SHP77 treated with DMSO at 0.1 percent for 48 hours (cell line): Measurements from ENCODE around the gene GLT6D1.

Experiments used
- DNase-seq: peaks from one replicate; lab custom pipeline; 2025; lab: John Stamatoyannopoulos, UW

Gene GLT6D1

DNA sequence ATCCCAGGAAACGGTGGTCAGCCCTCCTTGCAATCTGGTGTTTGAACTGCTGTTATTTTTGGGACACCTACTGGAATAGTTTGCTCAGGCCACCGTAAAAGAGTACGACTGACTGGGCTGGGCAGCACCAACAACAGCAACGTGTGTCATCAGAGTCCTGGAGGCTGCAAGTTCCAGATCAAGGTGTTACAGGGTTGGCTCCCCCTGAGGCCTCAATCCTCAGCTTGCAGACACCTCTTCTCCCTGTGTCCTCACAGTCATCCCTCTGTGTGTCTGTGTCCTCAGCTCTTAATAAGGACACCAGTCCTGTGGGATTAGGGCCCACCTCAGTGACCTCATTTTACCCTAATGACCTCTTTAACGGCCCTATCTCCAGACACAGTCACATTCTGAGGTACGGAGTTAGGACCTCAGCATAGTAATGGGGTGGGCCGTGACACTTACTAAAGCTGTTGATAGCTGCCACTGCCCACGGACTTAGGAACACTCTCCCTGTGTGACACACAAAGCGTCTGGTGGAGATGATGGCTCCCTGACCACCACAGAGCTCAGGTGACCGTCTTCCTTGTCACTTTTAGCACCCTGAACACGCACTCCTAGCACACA lies 16.8 kb downstream of the GLT6D1 start:
- no peak for DNase-seq

DNA sequence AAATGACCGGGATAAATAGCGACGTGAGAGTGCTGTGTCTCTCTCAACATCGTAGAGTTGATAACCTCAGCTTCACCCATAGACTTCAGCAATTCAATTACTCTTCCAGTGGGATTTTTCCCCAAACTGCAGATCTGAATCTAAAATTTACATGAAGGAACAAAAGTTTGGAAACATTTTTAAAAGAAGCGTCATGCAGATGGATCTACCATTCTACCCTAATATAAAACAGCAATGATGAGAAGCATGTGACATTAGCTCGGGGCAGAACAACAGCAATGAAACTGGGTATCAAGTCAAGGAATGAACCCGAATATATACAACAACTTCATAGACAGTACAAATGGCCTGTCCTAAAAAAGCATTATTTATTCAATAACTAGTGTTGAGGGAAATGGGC lies 18.8 kb downstream of the GLT6D1 start:
- no peak for DNase-seq

DNA sequence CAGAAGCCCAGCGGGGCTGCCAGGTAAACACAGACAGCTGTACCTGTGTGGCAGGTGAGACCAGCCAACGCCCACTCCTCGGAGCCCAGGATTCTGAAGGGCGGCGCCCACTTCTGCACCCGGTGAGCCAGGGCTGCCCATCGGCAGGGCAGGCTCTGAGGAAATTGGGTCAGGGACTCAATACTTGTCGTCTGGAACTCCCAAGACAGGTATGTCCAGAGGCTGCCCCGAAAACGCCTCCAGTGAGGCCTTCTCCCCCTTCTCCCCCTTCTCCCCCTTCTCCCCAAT lies 19.8 kb downstream of the GLT6D1 start:
- DNase-seq, result no peak

DNA sequence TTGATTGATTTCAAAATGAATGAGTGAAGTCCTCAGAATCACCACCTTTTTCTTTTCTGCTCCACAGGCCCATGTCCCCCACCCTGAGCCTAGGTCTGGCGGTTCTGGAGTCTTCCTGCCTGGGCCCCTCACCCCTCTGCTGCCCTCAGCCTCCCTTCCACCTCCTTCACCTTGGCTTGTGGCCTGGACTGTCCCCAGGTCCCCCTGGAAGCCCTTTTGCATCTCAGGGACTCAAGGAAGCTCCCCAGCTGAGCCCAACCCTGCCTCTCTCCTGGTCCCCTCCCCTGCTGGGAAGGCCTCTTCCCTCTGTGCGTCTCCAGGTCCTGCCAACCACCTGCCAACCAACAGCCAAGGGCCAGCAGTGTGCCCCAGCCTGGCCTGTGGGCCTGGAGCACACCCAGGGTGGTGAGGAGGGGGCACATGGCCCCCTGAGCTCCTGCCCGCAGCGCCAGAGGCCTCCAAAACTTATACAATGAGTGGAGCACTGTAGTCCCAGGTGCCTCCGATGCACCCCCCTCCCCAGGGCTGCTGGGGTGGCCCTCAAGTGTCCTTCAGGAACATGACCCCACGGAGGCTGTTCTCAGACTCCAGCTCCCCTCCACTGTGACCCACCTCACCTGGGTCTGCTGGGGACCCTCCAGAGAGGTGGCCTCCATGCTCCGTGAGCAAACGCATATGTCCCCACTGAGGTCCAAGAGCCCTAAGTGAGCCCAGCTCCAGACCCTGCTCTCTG lies 20.3 kb downstream of the GLT6D1 start:
- DNase-seq, result no peak

DNA sequence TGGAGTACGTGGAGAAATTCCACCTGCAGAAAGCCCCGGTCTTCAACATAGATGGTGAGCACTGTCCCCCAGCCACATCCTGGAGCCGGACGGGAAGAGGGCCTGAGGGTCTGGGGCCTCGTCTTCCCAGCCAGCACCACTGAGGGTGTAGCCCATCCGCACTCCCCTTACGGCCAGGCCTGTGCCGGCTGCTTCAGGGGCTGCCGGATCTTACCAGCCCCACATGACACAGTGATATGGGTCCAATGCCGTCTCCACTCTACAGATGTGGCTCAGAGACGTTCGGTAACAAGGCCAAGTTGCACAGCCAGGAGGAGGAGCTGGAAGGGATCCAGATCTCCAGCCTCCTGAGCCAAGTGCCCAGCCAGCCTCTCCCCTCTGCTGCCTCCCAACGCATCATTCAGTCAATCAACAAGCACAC lies 21.3 kb downstream of the GLT6D1 start:
- DNase-seq, result no peak

DNA sequence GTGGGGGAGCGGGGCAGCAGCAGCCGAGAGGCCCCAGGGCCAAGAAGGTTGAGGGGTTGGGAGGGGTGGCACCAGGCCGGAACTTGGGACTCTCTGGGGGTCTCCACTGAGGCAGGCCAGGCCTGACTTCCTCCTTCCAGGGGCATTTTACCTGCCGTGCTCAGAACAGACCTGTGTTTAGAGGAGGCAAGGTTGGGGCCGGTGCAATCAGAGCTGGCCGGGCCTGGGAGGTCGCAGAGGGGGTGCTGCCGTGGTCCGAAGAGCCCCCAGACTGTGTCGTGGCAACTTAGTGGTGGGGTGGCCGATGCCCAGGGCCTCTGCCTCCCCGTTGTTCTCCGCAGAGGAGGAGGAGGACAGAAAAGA lies 21.8 kb downstream of the GLT6D1 start:
- DNase-seq, result no peak

DNA sequence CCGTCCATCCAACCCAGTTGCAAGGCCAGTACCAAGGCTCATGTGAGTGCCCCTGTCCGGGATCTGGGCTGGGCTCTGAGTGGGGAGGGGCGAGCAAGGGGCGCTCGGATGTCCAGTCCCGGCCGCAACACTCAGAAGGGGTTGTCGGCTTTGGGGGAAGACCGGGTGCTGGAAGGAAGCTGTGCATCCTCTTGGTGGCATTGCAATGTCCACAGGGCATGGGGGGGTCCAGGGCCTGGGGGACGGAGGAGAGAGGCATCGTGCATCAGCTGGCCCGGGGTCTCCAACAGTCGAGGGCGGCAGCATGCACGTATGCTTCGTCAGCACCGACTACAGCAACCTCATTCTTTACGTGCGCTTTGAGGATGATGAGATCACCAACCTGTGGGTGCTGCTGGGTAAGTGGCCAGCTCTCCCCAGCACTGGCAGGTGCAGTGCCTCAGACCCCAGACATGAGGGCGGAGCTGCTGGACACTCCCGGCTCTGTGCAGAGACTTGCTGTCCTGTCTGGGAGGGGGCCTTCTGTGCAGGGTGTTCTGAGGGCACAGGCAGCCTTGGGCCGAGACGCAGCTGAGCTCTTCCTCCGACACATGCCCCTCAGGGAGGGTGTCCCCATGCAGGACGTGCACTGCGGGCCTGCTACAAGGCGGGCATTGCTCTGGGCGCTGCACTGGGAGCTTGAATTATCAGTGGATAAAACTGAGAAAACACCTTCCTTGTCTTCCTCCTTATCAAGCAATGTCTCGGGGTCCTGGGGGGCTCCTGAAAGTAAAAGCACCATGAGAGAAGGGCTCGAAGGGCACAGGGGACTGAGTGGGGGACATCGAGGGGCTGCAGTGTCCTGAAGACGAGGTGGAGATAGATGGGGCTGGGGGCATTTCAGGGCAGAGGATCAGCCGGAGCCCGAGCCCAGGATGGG lies 22.5 kb downstream of the GLT6D1 start:
- DNase-seq, result peak; percentile 17

DNA sequence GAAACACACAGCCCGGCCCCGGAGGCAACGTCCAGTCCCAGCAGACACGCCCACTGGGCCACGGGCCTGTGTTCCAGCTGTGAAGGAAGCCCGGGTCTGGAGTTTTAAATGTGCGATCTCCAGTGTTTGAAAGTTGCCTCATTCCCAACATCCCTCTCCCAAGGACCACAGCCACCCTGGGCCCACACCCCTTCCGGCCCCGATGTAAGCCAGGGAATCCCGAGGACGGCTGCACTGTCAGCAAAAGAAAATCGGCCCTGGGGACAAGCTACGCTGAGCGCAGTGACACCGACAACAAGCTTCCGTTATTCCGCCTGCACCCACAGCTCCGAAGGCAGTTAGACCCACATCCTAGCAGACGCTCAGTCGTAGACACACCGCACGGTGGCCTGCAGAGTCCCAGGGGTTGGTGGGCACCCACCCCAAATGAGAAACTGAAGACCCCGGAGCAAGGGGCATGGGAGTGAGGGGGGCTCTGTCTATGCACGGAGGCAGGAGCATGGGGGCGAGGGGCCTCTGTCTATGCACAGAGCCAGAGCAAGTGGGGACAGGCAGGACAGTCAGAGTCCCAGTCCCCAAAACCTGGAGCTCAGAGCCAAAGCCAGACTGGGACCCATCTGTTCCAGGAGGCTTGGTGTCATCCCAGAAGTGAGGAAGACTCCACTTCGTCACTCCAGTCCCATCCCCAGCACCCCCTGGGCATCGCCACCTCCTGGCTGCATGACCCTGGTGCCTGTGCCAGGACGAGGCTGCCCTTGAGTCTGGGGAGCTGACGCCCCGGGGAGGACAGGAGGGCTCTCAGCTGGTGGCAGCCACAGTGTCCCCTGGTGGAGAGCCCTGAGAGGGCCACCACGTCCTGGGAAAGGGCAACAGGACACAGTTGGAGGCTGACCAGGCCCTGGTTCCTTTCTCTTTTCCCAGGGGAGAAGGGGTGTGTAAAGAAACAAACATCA lies 23.4 kb downstream of the GLT6D1 start:
- no peak for DNase-seq

DNA sequence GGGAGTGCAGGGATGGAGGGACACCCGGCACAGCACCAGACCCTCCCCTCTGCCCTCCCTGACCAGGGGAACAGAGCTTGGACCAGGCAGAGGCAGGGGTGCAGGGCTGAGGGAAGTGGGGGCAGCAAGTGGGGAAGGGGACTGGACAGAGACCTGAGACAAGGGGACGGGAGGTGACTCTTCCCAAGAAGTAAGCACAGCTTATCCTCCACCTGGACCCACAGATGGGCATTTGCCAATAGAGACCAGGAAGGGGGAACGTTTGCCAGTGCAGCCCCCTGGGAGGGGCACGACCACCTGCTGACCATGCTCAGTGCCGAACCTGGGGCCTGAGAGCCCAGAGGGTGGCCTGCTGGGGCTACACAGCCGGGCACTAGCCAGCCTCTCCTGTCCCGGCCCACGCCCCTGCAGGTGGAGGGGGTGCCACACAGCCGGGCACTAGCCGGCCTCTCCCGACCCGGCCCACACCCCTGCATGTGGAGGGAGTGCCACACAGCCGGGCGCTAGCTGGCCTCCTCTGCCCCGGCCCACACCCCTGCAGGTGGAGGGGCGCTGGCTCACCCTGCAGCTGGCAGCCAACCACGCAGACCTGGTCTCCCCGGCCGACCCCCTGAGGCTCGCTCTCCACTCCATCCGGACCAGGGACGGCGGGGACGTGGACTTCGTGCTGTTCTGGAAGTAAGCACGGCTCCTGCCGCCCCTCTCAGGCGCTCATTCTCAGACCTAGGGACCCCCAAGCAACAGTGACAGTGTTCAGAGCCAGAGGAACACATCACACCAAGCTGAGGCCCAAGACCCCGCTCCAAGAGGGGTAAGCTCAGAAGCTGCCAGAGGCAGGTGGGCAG lies 24.3 kb downstream of the GLT6D1 start:
- DNase-seq, result no peak

DNA sequence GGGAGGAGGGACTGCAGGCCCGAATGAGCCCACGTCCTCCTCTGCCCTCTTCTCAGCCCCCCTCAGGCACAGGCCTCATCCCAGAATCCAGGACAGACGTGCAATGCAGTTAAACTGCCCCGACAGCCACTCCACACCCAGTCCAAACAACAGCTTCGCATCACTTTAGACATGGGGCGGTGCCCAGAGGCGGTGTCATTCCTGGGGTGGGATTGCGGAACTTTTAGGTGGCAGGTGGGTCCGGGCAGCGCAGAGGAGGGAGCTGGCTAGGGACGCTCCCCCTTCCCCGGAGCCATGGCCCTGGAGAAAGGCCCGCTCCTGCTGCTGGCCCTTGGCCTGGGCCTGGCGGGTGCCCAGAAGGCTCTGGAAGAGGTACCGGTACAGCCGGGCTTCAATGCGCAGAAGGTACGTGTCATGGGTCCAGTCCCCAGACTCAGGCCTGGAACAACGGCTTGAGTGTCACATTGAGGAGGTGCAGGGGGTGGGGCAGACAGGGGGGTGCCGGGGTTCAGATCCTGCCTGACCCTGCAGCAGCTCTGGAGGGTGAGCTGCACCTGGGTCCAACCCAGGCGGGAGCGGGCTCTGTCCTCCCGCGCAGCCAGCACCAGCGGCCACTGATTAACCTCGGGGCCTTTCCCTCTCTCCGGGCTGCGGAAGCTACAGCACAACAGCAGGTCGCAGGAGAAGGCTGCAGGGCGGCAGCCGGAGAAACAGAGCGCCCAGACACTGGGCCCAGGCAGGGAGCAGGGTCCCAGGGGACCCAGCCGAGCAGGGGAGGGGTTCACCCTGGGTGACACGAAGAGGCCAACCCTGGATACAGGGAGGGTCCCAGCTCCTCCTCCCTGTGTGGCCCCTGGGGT lies 25.2 kb downstream of the GLT6D1 start:
- no peak for DNase-seq

DNA sequence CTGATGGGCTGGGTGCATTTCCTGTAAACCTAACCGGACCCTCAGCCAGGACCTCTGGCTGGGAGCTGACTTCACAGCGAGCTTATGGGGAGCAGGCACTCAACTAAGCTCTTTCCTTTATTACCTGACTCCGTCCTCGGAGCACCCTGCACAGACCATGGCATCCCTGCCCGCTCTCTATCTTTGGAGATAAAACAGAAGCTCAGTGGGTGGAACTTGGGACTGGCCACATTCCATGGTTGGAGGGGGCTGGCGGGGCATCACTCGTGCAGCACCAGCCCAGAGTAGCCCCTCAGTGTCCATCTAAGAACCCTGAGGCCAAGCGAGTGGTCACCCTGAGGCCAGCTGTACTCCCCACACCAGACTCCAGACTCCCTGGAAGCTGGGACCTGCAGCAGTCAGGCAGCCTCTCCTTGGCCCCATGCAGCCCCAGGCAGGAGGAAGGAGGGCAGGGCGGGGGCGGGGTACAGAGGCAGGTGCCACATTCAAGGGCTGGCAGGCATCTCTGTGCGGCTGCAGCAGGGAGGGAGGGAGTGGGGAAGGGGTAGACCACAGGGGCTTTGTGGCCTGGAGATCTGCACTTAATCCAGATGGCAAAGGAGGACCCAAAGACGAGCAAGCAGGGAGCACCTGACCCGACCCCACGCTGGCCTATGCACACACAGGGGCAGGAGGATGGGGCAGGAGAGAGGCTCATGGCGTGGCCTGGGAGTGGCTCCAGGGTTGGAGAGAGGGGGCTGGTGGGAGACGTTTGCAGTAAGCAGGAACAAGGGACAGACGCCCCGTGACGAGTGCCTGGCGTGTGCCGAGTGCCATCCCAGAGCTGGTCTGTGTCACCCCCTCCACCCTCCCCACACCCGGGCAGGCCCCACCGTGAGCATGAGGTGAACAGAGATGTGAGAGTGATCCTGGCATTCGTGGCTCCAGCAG lies 26.1 kb downstream of the GLT6D1 start:
- DNase-seq, result no peak

DNA sequence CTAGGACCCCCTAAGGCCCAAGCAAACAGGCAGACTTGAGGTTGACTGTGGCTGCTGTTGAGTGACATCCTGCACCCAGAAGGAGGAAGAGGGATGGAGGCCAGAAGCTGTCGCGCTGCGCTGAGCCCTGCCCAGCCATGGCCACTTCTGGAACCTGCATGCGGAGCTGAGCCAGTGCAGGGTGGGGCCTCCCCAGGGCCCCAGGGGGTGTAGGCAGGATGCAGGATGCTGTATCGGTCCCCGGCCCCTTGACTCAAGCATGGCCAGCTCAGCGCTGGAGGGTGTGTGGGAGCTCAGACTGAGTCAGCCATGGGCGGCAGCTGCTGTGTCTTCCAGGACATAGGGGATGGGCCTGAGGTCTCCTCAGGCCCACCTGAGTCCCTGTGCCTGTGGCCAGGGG lies 26.9 kb downstream of the GLT6D1 start:
- DNase-seq, result no peak

DNA sequence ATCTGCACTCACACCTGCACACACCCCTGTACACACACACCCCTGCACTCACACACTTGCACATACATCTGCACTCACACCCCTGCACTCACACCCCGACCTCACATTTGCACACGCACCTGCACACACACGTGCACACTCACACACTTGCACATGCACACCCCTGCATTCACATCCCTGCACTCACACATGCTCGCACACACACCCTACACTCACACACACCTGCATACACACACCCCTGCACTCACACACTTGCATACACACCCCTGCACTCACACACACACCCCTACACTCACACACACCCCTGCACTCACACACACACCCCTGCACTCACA lies 27.5 kb downstream of the GLT6D1 start:
- DNase-seq, result no peak

DNA sequence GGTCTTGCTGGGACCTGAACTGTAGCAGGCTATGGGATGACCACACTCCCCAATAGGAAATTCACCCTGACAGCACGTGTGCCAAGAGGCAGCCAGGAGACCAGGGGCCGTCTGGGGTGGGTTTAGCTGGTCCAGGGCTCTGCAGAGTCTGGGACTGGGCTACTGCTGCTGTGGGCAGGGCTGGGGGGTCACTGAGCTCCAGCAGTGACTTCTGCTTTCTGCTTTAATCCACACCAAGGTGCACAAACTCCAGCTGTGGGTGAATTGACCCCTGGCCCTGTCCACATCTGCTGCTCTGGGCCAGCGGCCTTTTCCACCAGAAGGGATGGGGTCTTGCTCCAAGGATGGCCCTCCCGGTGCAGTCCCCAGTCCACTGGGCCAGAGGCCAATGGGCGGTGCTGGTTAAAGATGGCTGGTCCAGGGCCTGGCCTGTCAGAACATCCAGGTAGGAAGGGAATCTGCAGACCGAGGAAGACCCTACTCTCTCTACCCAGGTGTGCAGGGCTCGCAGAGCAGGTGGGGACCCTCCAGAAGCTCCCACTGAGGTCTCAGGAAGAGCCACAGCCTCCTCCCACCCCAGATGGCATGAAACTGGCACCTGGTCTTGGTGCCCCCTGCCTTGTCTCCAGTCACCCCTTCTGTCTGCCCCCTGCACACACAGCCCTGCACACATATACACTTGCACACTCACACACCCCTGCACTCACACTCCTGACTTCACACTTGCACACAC lies 28.0 kb downstream of the GLT6D1 start:
- no peak for DNase-seq

DNA sequence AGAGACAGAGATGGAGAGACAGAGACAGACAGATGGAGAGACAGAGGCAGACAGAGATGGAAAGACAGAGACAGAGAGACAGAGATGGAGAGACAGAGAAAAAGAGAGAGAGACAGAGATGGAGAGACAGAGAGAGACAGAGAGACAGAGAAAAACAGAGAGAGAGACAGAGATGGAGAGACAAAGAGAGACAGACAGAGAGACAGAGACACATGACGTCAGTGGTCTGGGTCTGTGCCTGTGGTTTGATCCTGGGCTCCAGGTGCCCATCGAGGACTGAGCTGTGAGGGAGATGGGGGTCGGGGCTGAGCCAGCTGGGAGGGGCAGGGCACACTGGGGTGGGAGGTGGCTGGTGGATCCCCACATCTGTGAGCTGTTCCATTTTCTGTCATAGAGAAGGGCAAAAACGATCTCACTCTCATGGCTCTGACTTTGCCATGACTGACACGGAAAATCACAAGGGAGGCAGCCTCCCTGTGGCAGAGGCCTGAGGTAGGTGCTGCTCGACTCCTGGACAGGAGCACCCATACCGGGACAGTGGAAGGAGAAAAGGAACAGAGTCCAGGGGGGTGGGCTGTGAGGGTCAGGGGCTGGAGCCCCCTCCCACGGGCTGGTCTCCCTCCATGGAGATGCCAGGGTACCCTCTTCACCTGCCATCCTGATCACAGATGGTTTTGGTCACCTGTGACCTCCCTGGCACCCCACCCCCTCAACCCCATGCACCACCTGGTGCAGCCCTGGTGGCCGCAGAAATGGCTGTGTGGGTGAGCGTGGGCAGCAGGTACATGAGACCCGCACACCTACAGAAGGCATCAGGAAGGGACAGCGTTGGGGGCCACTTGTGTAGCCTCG lies 28.8 kb downstream of the GLT6D1 start:
- no peak for DNase-seq

DNA sequence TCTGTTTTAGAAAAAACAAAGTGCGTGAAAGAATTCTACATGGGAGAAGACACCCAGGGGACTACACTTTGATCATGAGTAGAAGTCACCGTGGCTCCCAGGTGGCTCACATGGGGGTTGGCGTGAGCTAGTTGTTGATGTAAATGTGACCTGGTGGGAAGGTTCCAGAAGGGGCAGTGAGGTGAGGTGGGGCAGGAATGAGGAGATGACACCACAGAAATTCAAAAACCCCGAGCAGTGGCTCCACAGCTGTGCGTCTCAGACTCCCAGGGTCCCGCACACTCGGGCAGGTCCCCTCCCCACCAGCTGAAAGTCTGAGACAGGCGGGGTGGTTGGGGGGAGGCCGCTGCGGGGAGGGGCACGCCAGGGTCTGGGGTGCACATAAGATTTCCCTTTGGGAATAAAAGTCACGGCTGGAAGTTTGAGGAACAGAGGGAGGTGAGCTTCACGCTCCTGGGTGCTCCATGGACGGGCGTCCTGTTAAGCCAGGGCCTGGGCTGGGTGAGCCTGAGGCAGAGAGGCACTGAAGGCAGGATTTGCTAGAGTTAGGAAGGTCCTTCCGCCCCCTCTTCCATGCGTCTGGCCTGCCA lies 29.9 kb downstream of the GLT6D1 start:
- no peak for DNase-seq

DNA sequence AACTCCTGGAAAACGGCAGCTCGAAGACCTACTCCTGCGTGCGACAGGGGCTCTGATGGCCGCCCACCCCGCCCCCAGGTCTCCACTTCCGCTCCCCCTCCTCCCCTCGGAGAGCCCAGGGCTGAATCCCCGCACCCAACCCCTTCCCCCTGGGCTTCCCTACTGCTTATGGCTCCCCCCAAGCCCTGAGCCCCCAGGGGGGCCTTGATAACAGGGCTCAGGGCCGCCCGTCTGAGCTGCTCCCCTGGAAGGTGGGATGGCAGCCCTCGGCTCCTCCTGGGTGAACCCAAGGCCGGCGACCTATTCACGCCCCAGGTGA lies 30.4 kb downstream of the GLT6D1 start:
- DNase-seq, result no peak
